ENCODE measurements around the gene MTMR3. TPM values are rescaled to one million over a fixed set of nuclear protein-coding genes. Genes with fewer than 3 reads are reported as not detected.

The MTMR3 gene
- total and polyA plus RNA-seq, 2 of the 8 experiments (the other 6 are each of a cell fraction or from before 2014, with no cell fraction given): 16.9 to 18.5 TPM

- H2AFZ ChIP-seq (ENCODE audit: low read length): no peak overlapping the region
- no peak overlapping the region for H2BK120ac ChIP-seq (replicated peaks; ENCODE audit: low read depth, low read length)
- H4K8ac ChIP-seq (ENCODE audit: extremely low read depth, insufficient read depth, low read length): no peak overlapping the region
- no peak overlapping the region for H2BK20ac ChIP-seq (ENCODE audit: low read length)
- POLR2A ChIA-PET (ENCODE audit: partially characterized antibody): interaction anchor here (0.6 kb wide), 1 partner anchor 410 kb away, joined by 3 read pairs; no protein-coding TSS in a partner anchor
- H4K5ac ChIP-seq (ENCODE audit: insufficient read length, low read depth, low read length): no peak overlapping the region
- H2AK5ac ChIP-seq (ENCODE audit: low read depth, low read length): no peak overlapping the region
- no peaks in the 10 kb centered on the region for H3K23me2 ChIP-seq (ENCODE audit: low read depth, low read length)
- no peak overlapping the region for H4K91ac ChIP-seq (replicated peaks; ENCODE audit: insufficient read length, low read length)
- H3K27ac ChIP-seq (ENCODE audit: low read depth, low read length): no peak overlapping the region
- H3K36me3 ChIP-seq (ENCODE audit: control insufficient read depth in 2 of 4, insufficient read depth in 4 of 4, low read length in 3 of 4): peaks cover 7 to 44% (median 22%) of the 10 kb centered on the region in 4 experiments; a peak in 7 of 8 replicates
- no peak overlapping the region for H3K23ac ChIP-seq (ENCODE audit: insufficient read length)
- no peak overlapping the region for H3K18ac ChIP-seq (ENCODE audit: extremely low read depth, low read length)
- no peaks in the 10 kb centered on the region for H3K79me2 ChIP-seq (ENCODE audit: control insufficient read depth in 1 of 2, insufficient read depth in 2 of 2, low read length in 2 of 2)
- no peak for DNase-seq (ENCODE audit: low read depth in 1 of 2, low spot score in 2 of 2)
- no peak overlapping the region for H3K4me3 ChIP-seq (ENCODE audit: extremely low read depth in 1 of 4, insufficient read depth in 2 of 4, low read depth in 3 of 4, low read length in 4 of 4)
- no peak overlapping the region for H3K4ac ChIP-seq (replicated peaks; ENCODE audit: insufficient read length, low read depth, low read length)
- no peaks in the 10 kb centered on the region for H3K9me3 ChIP-seq (ENCODE audit: insufficient read depth in 2 of 2, low read depth in 1 of 2, low read length in 1 of 2)
- 82% methylated on average over 5 of the region's 5 CpGs; no CpG with 5 or more reads in 1 of the 2 experiments for WGBS, 2 experiments (ENCODE audit: extremely low coverage in 1 of 2, insufficient coverage in 1 of 2, insufficient read length in 1 of 2, insufficient replicate concordance in 2 of 2, low coverage in 1 of 2, low lambda C conversion rate in 2 of 2, missing lambda C conversion rate in 1 of 2)
- no peak overlapping the region for H2BK5ac ChIP-seq (ENCODE audit: low read depth, low read length)
- H3K79me1 ChIP-seq (ENCODE audit: low read depth, low read length): no peaks in the 10 kb centered on the region; the same call in none of the 2 replicates
- no peak overlapping the region for H3K14ac ChIP-seq (ENCODE audit: insufficient read length)
- no peak overlapping the region for H2BK12ac ChIP-seq (ENCODE audit: low read depth, low read length)
- H3K56ac ChIP-seq (replicated peaks; ENCODE audit: insufficient read length, low read depth, low read length): no peak overlapping the region
- no peaks in the 10 kb centered on the region; a peak in 1 of 7 replicates for H3K4me1 ChIP-seq (replicated peaks in 1 of 4; ENCODE audit: control insufficient read depth in 3 of 4, insufficient read depth in 4 of 4, low read length in 3 of 4)
- H4K20me1 ChIP-seq (replicated peaks in 1 of 2; ENCODE audit: control insufficient read depth in 1 of 2, insufficient read depth in 2 of 2, low read length in 2 of 2): peaks cover 0 to 2% of the 10 kb centered on the region in 2 experiments
- no peak overlapping the region for H3K9ac ChIP-seq (replicated peaks in 1 of 4; ENCODE audit: extremely low read depth in 1 of 4, low read depth in 3 of 4, low read length in 3 of 4)
- H3K27me3 ChIP-seq (replicated peaks in 1 of 4; ENCODE audit: control insufficient read depth in 3 of 4, extremely low read depth in 1 of 4, insufficient read depth in 3 of 4, low read length in 3 of 4): no peaks in the 10 kb centered on the region
- FAIRE-seq: no peak
- no peak overlapping the region for H3K4me2 ChIP-seq (ENCODE audit: insufficient read depth in 1 of 2, low read depth in 2 of 2, low read length in 2 of 2)
- no peak overlapping the region for H2BK15ac ChIP-seq (ENCODE audit: low read length)
- CTCF ChIA-PET (ENCODE audit: partially characterized antibody): interaction anchor here (0.8 to 3.2 kb wide), 2 partner anchors 8 to 75 kb away, joined by 3 to 13 read pairs; no protein-coding TSS in a partner anchor
- no peak for TF ChIP-seq JUND (IDR thresholded peaks at IDR 0.05; ENCODE audit: low read length)
- no peak for TF ChIP-seq HDAC2 (IDR thresholded peaks at IDR 0.05; ENCODE audit: borderline replicate concordance in 1 of 2, low read depth in 2 of 2, low read length in 2 of 2)
- TF ChIP-seq CHD1 (IDR thresholded peaks at IDR 0.05; ENCODE audit: low read depth, low read length): no peak
- TF ChIP-seq CTBP2 (IDR thresholded peaks at IDR 0.05; ENCODE audit: borderline replicate concordance, insufficient read depth, insufficient read length, low read length): no peak
- TF ChIP-seq POU5F1 (IDR thresholded peaks at IDR 0.05; ENCODE audit: low read depth, low read length): no peak
- TF ChIP-seq SIX5 (IDR thresholded peaks at IDR 0.05; ENCODE audit: low read depth, low read length): no peak
- no peak for TF ChIP-seq KDM1A (IDR thresholded peaks at IDR 0.05; ENCODE audit: borderline replicate concordance, low read length)
- no peak for TF ChIP-seq RAD21 (IDR thresholded peaks at IDR 0.05 in 1 of 2, conservative IDR thresholded peaks at IDR 0.05 in 1 of 2; ENCODE audit: low read depth in 2 of 2, low read length in 2 of 2)
- no peak for TF ChIP-seq KDM5A (IDR thresholded peaks at IDR 0.05; ENCODE audit: low read length)
- TF ChIP-seq USF2 (IDR thresholded peaks at IDR 0.05; ENCODE audit: low read length): no peak
- TF ChIP-seq EP300 (IDR thresholded peaks at IDR 0.05; ENCODE audit: borderline replicate concordance in 1 of 2, low read depth in 2 of 2, low read length in 2 of 2): no peak
- TF ChIP-seq TCF12 (IDR thresholded peaks at IDR 0.05; ENCODE audit: low read depth, low read length): no peak
Measured at GRCh38 chr22:30013201-30013600, 130.2 kb downstream of the MTMR3 start.
